Fibroblast of peridontal ligament (primary cell): ENCODE measurements around the gene CASKIN1.

Experiments
- DNase-seq: peaks from one replicate; pipeline ENCODE4 v3.0.0-alpha.2; 2010; ENCODE audit errors: extremely low read depth

CASKIN1 gene

GRCh38 chr16:2233872-2234812 is 37.7 kb upstream of the CASKIN1 start:
- no peak for DNase-seq

GRCh38 chr16:2233046-2233775 is 36.8 kb upstream of the CASKIN1 start:
- DNase-seq, result no peak

DNA sequence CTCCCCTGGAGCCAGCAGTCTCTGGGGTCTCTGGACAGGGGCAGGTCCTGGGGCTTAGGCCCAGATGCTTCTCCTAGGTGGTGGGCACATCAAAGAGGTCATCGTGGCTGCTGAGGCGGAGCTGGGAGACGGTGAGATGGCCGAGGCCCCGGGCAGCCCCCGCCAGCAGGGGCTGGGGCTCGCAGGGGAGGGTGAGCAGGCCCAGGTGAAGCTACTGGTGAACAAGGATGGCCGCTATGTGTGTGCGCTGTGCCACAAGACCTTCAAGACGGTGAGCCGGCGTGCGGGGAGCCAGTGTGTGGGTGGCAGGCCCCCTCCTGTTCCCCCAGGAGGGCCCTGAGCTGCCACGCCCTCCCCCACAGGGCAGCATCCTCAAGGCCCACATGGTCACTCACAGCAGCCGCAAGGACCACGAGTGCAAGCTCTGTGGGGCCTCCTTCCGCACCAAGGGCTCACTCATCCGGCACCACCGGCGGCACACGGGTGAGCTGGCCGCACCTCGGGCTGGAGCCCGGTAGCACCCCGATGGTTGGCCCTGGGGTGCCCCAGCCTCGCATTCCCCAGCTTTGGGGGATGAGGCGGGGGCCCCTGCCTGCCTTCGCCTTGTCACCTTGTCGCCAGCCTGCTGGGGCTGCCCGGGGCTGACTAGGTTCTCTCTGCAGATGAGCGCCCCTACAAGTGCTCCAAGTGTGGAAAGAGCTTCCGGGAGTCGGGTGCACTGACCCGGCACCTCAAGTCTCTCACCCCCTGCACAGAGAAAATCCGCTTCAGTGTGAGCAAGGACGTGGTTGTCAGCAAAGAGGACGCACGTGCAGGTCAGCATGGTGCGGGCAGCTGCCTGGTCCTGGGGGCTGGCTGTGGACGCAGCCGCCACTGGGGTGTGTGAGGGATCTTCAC is 35.9 kb upstream of the CASKIN1 start:
- no peak for DNase-seq

GRCh38 chr16:2231016-2231931 is 34.9 kb upstream of the CASKIN1 start:
- DNase-seq, result no peak

- no peak for DNase-seq
Measured at GRCh38 chr16:2230376-2230775, 34.0 kb upstream of the CASKIN1 start.

DNA sequence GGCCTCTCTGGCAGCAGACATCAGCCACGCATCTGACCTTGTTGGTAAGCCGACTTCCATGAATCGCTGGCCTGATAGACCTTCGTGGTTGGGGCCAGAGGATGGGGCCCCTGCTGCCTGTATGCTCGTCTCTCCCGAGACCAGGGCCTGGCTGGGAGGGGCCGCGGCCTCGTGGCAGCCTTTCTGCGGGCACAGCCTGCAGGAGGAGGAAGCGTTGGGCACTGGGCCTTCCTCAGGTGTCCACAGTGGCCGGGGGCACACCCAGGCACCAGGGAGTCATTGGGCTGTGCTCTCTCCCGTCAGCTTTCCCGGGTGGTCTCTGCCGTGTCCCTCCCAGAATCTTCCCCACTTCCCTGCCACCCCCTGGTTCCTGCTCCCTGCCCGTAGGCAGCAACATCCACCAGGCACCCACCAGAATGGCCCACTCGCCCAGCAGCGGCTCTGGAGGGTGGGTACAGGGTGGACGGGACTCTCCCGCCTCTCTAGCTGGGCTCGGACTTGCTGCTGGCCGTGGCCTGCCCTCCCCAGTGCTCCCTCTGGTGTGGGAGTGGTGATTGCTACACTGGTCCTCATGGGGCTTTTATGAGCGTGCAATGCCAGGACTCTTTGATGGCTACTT is 33.3 kb upstream of the CASKIN1 start:
- no peak for DNase-seq

DNA sequence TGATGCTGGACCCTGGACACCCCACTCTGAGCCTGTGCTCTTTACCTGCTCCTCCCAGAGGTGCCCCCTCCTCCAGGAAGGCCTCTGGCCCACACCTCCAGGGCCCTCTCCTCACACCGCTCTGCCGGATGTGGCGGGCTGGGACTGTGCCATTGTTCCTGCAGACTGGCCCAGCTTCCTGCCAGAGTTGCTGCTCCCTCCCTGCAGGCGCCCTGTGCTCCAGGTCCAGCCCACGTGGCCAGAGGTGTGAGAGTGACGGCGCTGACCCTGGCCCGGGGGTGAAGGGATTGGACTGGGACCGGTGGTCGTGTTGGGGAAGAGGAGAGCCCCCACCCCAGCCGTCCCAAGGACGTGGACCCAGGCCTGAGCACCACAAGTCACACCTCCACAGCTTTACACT is 32.7 kb upstream of the CASKIN1 start:
- no peak for DNase-seq

- no peak for DNase-seq
Measured at GRCh38 chr16:2228161-2228824, 31.9 kb upstream of the CASKIN1 start.

DNA sequence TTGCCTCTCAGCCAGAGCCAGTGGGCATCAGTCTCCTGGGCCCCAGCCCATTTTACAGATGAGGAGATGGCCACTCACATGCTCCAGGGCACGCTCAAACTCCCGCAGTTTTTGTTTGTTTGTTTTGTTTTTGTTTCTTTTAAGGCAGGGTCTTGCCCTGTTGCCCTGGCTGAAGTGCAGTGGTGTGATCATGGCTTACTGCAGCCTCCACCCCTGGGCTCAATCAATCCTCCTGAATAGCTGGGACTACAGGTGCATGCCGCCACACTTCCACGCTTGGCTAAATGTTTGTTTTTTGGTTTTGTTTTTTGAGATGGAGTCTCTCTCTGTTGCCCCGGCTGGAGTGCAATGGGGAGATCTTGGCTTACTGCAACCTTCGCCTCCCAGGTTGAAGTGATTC is 30.5 kb upstream of the CASKIN1 start:
- DNase-seq, result no peak

DNA sequence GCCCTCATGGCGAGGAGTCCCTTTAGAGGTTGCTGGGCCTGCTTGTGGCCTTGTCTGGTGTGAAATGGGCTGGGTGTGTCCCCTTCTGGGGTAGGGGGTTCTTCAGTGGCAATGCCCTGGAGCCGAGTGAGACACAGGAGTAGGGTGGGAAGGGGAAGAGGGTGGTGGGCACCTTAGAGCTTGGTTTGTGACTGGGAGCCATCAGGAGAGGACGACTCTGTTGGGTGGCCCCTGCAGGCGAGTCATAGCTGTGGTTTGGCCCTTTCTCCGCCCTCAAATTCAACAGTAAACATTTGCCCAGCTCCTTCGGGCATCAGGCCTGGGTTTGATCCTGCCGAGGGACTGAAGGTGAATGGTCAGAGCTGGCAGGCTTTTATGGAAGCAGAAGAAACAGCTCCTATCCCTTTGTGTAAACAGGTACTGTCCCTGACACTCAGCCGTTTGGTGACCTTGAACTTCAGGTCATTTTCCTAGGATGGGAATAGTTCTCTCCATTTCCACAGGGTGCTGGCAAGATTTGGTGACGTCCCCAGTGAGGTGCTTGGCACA is 29.9 kb upstream of the CASKIN1 start:
- DNase-seq, result no peak

- DNase-seq, result peak; percentile 44
Measured at GRCh38 chr16:2223942-2224486, 27.6 kb upstream of the CASKIN1 start.

GRCh38 chr16:2223221-2223941 is 27.0 kb upstream of the CASKIN1 start, which contains the start of gene E4F1:
Gene E4F1 (plus strand): TSS chr16:2223591. CDS start chr16:2223614, 23 bp downstream.
- DNase-seq, result peak; percentile 98

DNA sequence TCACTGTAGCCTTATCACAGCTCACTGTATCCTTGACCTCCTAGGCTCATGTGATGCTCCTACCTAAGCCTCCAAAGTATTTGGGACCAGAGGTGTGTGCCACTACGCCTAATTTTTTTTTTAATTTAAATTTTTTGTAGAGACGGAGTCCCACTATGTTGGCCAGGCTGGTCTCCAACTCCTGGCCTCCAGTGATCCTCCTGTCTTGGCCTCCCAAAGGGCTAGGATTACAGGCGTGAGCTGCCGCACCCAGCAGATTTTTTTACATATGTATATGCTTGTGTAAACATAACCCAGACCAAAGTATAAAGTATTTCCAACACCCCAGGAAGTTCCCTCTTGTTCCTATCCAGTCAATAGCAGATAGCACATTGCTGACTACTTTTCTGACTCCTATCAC is 19.9 kb upstream of the CASKIN1 start:
- DNase-seq, result no peak

DNA sequence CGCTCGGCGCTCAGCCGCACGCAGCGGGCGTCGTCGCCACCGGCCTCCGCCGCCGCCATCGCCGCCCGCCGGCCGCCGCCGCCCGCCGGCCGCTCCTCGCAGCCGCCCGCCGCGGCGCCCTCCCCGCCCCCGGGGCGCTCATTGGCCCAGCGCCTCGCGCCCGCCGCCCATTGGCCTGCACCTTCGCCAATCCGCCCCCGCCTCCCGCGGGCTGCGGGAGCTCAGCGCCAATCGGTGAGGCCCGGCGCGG is 18.2 kb upstream of the CASKIN1 start, which contains the start of gene PGP:
TSS of gene PGP (minus strand) at position 122 of the 250 bp plus-strand sequence. CDS start at position 59, 63 bp downstream.
- no peak for DNase-seq

DNA sequence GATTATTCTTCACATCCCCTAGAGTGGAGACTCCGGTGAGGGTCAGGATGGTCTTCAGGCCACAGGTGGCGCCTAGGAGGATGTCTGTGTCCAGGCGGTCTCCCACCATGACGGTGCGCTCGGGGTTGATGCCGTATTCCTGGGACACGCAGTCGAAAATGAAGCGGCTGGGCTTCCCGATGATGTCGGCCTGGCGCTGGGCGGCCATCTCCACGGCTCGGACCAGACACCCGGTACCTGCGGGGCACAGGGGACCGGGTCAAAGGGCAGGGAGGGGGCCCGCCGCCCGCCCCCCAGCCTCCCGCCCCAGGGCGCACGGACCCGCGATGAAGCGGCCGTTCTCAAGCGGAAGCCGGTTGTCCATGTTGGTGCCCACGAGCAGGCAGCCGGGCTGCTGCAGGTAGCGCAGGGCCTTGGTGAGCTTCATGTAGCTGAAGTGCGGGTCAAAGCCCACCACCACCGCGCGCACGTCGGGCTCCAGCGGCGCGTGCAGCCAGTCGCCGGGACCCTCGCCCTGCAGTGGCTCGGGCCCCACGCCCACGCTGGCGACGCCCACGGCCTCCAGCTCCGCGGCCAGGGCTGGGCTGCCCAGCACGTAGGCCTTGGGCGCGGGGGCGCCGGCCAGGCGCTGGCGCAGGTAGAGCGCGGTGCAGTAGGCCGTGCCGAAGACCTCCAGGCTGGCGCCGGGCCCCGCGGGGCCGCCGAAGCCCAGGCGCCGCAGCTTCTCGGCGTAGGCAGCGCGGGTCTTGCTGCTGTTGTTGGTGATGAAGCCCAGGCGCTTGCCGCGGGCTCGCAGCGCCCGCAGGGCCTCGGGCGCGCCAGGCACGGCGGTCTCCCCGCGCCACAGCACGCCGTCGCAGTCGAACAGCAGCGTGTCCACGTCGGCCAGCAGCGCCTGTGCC is 17.7 kb upstream of the CASKIN1 start:
- DNase-seq, result no peak

DNA sequence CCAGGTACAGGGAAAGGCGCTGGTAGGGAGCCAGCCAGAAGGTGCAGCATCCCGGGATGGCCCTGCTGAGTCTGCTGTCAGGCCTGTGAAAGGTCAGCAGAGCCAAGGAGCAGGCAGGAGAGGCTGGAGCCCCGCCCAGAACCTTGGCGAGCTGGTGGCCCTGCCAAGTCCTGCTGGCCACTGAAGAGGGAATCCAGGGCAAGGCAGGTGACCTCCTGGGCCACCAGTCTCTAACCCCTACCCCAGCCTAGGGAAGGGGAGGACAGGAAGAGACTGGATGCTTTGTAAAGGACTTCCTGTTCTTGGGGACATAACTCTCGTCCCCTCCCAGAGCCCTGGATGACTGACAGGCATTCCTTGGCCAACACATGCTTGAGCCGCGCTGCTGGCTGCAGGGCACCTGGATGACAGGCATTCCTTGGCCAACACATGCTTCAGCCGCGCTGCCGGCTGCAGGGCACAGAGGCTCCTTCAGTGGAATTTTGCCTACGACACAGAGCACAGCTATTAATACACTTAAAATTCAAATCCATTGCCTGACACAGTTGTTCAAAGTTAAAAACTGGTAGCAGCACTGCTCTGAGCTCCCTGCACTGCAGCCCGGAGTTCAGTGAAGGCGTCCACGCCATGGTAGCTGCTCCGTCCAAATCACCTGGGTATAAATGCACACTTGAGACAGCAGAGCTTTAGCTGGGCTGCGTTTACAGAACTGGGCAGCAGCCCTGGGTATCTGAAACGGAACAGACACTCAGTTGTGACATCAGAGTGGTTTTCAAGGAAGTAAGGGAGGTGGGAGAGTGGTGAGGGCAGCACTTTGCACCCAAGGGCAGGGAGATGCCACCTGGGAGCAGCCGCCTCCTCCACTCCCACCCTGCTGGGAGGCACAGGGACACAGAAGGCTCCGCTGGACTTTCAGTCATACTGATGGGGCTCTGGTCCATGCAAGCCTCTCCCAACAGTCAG is 16.2 kb upstream of the CASKIN1 start:
- DNase-seq, result no peak
